B cell (primary cell): ENCODE data around the gene PTPRN2.

Experiments used
- EZH2 ChIP-seq: IDR thresholded peaks from 2 replicates; pipeline ENCODE4 v1.6.1; 2012; ENCODE audit warnings: borderline replicate concordance, low read depth, mild to moderate bottlenecking, moderate library complexity, low read length; ENCODE audit not compliant: insufficient read depth, poor library complexity, severe bottlenecking
- TF ChIP-seq, protein P1 (sequence below): fragments of 200-600 bp; IDR thresholded peaks from one replicate; pipeline ENCODE4 v1.8.0; 2022; ENCODE audit warnings: antibody characterized with exemption, mild to moderate bottlenecking

DNA sequence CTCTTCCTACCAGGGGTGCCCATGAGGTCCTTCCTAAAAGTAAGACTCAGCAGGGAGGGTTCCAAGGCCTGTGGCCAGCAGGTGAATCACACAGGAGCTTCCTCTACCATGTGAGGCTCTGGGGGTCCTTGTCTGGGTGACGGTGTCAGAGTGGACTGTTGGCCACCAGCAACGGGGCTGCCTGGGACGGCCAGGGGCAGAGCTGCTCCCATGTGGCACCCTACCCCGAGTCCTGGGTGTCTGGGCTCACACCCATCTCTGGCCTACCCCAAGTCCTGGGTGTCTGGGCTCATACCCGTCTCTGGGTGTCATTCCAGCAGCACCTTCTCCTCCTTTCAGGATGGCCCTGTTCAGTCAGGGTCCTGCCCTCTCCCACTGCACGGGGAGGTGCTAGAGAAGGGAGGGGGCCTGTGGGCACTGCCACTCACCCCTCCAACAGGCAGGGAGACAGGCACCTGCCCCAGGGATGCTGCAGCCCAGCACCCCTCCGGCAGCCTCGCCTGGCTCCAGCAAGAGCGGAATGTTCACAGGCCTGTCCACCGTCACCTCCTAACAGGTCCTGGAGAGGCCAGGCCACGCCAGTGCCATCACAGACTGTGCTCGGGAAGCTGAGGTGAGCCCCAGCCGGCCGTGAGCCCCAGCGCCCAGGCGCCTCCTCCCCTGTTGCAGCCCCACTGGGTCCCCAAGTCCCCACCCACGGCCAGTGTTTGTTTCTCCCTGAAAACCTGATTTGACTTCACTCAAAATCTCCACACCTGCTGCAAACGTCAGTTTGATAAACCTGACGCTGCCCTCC is 143.7 kb downstream of the PTPRN2 start:
- TF ChIP-seq, protein P1, sequence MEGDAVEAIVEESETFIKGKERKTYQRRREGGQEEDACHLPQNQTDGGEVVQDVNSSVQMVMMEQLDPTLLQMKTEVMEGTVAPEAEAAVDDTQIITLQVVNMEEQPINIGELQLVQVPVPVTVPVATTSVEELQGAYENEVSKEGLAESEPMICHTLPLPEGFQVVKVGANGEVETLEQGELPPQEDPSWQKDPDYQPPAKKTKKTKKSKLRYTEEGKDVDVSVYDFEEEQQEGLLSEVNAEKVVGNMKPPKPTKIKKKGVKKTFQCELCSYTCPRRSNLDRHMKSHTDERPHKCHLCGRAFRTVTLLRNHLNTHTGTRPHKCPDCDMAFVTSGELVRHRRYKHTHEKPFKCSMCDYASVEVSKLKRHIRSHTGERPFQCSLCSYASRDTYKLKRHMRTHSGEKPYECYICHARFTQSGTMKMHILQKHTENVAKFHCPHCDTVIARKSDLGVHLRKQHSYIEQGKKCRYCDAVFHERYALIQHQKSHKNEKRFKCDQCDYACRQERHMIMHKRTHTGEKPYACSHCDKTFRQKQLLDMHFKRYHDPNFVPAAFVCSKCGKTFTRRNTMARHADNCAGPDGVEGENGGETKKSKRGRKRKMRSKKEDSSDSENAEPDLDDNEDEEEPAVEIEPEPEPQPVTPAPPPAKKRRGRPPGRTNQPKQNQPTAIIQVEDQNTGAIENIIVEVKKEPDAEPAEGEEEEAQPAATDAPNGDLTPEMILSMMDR, result no peak
- no peak for TF ChIP-seq EZH2
